Activated CD8-positive, alpha-beta memory T cell treated with anti-CD3 and anti-CD28 coated beads for 48 hours (primary cell): ENCODE data around the gene PNKD.

Experiments used
- DNase-seq, 3 experiments: peaks; one replicate each; pipeline ENCODE4 v3.0.0-alpha.2; 2020; ENCODE audit warnings: low read depth in 2 of 3, low spot score in 2 of 3

PNKD gene

DNA sequence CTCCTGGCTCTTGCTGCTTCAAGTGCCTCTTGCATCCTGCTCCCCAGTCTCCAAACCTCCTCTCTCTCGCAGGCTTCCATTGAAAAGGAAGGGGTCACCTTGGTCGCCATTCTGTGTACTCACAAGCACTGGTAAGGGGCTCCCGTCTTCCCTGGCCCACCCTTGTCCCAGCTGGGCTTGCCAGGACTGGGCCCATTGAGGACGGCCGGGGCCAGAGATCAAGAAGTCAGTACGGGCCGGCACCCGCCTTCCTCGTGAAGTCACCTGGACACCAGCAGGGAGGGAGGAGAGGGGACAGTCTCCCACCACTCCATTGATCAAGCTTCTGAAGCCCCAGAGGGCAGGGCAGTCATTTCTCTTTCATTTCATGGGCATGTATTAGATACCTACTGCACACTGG lies 70.3 kb downstream of the PNKD start:
- DNase-seq: no peak

DNA sequence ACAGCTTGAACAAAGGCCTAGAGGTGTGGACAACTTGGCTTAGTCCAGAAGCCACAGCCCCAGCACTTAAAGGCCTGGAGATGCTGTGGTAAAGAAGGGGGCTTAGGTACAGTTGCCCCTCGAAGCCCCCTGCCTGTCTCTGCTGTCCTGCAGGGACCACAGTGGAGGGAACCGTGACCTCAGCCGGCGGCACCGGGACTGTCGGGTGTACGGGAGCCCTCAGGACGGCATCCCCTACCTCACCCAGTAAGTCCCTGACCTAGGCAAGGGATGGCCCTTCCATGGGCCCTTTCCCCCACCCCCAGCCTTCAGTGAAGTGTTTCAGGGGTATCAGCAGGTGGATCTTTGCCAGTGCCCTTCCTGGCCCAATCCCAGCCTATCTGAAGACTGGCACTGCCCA lies 71.1 kb downstream of the PNKD start:
- no peak for DNase-seq

DNA sequence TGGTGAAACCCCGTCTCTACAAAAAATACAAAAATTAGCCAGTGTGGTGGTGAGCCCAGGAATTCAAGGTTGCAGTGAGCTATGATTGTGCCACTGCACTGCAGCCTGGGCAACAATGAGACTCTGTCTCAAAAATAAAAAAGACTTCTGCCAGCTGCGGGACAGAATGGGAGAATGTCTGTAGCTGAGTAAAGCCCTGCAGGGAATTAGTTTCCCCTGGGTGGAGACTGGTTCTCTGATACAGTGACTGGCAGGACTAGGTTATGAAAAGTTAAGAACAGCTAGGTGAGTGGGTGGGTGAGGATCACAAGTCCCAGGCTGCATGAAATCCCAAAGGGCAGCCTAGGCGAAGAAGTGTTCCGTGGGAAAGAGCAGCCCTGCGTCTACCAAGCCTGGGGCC lies 72.5 kb downstream of the PNKD start:
- DNase-seq: no peak

DNA sequence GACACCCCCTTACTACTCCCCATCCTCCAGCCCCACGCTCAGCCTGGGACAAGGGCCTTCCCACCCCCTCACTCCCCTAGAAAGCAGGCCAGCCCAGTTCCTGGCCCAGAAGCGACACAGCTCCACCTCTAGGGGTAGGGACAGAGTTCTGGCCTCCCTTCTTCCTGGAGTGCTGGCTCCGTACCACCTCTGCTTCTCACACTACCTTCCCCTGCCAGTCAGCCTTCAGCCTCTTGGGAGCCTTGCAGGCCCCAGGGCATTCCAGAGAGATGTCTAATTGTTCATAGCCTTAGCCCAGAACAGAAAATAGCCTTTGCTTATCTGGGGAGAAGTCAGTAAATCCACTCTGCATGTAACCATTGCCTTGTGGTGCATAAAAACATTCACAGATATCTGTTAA lies 73.3 kb downstream of the PNKD start:
- DNase-seq: no peak

DNA sequence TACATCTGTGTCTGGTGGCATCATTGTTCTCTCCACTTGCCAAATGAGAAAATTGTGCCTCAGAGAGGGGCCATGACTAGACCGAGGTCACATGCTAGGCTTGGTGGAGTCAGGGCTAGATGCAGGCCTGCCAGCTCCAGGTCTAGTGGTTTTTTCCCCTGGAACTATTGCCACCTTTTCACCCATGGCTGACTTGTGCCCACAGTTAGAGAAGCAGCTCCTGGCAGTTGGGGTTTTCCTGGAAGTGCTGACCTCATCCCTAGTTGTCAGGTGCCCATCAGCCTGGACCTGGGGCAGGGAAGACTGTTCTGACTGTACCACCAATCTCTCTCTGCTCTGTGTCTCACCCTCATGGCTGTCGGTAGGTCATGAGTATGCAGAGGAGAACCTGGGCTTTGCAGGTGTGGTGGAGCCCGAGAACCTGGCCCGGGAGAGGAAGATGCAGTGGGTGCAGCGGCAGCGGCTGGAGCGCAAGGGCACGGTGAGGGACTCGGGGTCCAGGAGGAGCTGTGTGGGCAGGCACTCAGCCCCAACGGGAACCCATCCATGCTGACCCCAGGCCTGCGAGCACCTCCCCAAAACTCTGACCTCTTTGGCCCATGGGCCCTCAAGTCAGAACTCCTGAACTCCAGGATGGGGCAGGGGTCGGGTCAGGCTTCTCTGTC lies 73.9 kb downstream of the PNKD start:
- DNase-seq: no peak

DNA sequence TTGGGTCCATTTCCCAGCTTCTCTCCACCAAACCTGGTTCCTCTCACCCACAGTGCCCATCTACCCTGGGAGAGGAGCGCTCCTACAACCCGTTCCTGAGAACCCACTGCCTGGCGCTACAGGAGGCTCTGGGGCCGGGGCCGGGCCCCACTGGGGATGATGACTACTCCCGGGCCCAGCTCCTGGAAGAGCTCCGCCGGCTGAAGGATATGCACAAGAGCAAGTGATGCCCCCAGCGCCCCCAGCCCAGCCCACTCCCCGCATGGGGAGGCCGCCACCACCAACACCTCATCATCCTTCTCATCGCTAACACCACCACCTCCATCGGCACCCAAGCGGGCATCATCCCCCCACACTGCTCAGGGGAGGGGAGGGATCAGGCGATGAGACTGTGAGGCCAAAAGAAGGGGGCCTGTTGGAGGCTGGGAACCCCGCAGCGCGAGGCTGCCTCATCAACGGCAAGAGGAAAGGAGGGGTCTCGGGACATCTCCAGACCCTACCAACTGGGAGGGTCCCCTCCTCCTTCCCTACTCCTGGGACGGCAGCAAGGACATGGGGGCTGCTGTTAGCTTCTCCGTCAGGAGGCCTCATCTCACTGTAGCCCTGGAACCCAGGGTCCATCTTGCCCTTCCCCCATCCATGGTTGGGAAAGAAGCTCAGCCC lies 74.6 kb downstream of the PNKD start:
- no peak for DNase-seq

DNA sequence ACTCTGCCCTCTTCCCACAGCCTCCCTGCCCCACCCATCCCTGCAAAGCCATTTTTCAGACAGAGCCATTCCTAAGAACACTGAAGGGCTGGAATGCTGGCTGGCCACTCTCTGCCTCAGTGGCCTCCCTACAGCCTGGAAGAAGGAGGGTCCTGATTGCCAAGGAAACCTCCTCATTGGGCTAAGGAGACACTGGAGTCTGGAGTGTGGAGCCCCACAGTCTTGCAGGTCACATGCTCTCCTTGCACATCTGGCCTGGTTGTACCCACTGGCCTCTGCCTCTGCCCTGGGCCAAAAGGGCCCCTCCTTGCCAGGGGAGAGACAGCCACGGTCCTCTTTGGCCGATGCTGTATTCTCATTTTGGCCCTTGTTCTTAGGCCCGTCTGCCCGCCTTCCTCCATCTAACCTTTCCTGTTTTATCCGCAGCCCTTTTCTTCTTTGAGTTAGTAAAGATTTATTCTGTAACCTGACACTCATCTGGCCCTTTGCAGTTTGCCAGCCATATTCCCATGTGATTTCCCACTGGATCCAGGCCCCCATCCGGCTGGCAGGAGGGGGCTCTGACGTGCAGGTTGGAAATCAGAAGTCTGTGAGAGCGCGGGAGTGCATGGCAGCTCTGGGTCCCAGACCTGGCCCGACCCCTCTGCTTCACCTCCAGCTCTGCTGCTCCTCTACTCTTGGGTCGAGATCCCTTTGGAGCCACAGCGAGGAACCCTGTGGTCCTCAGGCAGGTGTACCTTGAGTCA lies 75.3 kb downstream of the PNKD start:
- no peak for DNase-seq

DNA sequence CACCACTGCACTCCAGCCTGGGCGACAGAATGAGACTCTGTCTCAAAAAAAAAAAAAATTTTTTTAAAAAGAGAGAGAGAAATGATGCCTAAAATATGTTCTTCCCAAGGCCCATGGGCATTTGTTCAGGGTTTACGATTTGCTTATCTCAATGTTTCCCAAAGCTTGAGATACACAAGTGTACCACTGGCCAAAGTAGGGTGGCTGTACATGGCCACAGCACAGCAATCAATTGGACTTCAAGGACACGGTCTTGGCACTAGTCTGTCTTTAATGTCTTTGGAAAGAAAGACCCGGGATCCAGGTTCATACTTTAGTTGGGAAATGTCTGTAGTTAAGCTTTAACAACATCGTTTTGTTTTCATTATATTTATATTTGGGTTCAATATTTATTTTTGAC lies 76.9 kb downstream of the PNKD start:
- DNase-seq: no peak

DNA sequence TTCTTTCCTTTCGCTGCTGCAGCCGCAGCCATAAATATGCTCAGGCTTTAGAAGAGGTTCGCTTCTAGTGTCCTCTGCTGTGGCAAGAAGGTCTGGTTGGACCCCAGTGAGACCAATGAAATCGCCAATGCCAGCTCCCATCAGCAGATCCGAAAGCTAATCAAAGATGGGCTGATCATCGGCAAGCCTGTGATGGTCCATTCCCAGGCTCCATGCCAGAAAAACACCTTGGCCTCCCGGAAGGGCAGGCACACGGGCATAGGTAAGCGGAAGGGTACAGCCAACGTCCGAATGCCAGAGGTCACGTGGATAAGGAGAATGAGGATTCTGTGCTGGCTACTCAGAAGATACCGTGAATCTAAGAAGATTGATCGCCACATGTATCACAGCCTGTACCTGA lies 83.7 kb downstream of the PNKD start:
- no peak for DNase-seq

DNA sequence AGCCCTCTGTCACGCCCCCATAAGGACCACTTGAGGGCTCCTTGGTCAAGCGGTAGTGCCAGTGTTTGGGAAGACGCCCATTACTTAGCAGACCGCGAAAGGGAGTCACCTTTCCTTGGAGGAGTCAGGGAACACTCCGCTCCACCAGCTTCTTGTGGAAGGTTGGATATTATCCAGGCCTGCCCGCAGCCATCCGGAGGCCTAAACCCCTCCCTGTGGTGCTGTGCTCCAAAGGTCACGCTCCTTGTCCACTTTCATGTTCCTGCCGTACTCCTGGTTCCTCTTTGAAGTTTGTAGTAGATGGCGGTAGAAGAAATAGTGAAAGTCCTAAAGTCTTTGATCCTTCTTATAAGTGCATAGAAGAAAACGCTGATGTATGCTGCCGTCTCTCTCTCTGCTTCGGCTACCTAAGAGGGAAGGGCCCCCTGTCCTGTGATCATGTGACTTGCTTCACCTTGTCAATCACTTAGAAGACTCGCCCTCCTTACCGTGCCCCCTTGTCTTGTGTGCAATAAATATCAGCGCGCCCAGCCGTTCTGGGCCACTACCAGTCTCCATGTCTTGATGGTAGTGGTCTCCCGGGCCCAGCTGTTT lies 84.6 kb downstream of the PNKD start:
- no peak for DNase-seq

DNA sequence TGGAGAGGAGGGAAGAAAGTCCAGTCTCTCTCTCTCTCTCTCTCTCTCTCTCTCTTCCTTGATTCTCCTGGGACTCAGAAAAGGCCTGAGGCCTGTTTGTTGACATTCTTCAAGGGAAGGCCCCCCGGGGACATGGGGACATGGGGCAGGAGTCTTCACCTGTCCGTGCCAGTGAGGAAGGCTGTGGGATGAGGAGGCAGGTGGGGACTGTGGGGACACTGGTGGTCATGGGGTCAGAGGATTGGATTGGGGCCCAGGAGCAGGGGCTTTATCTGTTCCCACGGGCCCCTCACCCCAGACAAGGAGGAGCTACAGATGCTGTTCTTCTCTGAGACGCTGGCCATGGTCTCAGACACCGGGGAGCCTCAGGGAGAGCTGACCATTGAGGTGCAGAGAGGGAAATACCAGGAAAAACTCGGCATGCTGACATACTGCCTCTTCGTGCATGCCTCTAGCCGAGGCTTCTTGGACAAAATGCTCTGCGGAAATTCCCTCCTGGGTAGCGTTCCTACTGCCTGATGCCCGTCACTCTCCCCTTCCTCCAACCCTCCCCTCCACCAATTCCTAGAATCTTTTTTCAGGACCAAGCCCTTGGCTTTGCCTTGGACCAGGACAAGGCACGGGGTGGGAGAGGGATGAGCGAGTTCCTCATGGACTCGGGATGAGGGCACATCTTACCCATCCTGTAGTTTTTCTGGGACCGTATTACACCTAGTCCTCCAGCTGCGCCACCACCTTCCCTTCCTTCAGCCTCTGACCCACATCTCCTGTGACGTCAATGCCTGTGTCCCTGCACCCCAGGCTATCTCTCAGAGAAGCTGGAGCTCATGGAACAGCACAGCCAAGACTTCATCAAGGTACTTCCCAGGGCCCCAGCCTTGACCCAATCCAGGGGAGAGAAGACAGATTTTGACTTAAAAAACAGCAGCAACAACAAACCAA lies 87.2 kb downstream of the PNKD start:
- no peak for DNase-seq

DNA sequence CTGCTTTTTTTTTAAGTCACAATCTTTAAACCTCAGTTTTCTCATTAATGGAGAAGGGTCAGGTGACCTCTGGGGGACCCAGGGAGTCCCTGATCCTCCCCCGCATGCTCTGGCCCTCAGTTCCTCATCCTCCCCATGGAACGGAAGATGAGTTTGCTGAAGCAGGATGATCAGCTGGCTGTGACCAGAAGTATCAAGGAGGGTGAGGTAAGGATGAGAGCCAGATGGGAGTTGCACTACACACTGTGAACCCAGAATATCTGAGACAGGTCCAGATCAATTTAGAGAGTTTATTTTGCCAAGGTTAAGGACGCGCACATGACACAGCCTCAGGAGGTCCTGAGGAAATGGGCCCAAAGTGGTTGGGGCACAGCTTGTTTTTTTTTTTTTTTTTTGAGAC lies 90.1 kb downstream of the PNKD start:
- no peak for DNase-seq

DNA sequence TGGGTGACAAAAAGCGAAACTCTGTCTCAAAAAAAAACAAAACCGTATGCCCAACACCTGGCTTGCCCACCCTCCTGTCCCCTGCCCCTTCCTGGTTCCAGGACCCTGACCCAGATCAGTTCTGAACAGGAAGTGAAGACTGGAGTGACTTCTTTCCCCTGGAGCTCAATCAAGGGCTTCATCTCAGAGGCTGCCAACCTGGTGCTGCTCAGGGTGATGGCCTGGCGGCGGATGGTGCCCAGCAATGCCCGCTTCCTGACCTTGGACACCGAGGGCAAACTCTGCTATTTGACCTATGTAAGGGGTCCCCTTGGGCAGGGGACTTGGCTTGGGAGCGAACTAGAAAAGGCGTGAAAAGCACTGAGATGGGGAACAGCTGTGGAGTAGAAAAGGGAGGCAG lies 92.3 kb downstream of the PNKD start:
- DNase-seq: no peak

DNA sequence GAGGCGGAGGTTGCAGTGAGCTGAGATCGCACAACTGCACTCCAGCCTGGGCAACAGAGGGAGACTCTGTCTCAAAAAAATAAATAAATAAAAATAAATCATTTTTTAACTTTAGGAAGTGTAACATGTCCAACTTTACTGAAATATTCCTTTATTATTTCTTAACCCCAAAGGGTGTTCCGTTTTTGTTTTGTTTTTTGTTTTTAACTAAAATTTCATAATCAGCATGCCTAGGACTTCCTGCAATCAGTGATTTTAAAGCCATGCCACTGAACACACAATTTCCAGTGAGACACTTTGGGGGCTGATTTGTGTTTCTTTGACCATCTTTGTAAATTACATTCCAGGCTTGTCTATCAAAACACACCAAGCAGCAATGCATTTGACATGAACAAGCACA lies 93.4 kb downstream of the PNKD start:
- no peak for DNase-seq

DNA sequence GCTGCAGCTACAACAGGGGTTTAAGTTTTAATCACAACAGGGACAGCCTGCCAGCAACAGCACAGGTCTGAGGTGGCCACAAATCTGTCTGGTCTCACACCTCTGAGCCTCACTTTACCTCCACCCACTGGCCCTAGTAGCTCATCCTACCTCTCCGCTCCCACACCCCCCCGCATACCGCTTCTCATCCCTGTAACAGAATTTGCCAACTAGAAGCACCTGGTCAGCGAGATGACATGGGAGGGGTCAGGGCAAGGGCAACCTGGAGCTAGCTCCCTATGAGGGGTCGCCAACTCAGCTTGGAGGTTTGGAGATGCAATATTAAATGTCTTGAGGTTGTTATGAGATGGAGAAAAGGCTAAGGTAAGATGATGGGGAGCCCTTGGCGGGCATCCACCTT lies 93.9 kb downstream of the PNKD start:
- no peak for DNase-seq

DNA sequence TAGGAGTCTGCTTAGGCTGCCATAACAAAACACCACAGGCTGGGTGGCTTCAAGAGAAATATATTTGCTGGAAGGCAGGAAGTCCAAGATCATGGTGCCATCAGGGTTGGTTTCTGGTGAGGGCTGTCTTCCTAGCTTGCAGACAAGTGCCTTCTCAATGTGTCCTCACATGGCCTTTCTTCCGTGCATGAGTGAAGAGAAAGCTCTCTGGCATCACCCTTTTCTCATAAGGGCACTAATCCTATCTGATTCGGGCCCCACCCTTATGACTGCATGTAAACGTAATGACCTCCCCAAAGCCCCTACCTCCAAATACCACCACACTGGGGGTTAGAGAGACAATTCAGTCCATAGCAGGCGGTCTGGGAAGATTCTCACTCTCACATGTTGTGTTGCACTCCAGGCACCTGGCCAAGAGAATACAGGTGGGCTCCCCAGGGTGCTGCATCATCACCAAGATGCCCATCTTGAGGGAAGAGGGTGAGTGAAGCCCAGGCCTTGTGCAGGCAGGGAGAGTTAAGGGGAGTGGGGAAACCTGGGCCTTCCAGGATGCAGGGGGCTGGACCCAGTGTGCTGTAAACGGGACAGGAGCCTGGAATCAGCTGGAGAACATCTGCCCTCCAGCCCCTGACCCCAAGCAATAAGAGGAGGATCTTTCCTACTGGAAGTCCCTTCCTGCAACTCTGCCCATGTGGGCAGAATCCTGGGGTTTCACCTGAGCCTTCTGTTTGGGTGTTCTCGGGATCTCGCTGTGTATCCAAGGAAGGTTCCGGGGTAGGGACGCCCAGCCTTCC lies 96.5 kb downstream of the PNKD start:
- DNase-seq: no peak

DNA sequence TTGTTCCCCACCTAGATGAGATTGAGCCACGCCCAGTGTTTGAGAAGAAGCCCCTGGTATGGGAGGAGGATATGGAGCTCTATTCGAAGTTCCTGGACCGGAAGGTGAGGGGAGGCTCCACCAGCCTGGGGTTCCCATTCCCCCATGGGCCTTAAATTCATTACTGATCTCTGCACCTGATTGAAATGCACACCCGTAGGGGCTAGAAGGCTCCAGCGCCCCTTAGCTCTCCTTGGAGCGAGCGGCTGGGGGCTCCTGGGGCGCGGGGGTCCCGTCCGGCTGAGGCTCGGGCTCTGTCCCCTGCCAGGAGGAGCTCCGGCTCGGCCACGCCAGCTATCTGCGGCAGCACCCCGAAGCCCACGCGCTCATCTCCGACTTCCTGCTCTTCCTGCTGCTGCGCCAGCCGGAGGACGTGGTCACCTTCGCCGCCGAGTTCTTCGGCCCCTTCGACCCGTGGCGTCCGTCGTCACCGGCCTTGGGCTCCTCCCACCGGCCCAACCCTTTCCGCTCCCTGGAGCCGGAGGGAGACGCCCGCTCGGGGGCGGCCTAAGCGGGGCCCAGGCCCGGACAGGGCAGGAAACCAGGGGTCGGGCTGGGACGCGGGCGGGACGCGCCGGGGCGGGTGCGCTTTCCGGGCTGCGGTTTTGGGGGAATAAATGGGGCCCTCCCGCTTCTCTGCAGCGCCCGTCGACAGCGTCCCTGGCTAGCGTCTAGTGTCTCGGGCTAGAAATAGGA lies 97.3 kb downstream of the PNKD start:
- peak; percentile 30 to 62 (median 60) for DNase-seq

DNA sequence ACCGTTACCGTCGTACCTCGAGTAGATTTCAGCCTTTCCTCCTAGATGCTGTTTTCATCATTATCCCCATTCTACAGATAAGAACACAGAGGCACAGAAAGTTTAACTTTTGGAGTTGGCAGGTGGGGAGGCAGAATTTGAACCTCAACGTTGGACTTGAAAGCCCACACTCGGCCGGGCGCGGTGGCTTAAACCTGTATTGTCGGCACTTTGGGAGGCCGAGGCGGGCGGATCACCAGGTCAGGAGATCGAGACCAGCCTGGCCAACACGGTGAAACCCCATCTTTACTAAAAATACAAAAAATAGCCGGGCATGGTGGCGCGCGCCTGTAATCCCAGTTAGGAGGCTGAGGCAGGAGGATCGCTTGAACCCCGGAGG lies 97.8 kb downstream of the PNKD start:
- DNase-seq: no peak

DNA sequence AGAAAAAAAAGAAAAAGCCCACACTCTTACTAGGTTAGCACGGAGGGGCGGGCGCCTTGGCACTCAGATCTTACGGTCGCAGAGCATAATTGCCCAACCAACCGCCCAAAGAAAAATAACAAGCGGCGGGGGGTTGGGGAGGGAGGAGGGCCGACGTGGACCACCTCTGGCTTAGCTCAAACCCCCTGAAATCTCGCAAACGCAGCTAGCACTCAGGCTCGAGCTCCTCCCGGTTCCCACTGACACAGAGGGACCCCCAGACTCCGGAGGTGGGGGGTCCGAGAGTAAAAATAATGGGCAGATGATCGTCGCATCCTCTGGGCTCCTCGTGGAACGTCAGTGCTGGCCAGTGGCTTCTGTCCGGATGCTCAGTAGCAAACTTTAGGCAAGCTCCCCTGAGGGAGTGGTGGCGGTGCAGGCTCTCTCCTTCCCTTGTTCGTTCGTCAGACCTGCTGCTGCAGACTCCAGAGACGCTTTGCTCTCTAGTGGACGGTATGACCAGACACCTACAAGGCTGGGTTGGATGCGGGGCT lies 98.4 kb downstream of the PNKD start:
- DNase-seq: no peak
